Stimulated activated CD4-positive, alpha-beta T cell treated with anti-CD3 and anti-CD28 coated beads, Interleukin-12 subunit alpha, Interleukin-12 subunit beta, amount 100 ng/mL, for 24 hours (primary cell): ENCODE data around the gene OR10H5.
"Not testable (repeated sequence)": the region's sequence is repeated elsewhere in the genome, so short reads cannot be mapped to it uniquely, and the experiment has no call there.

Experiments used
- DNase-seq, 2 experiments: peaks; one replicate each; pipeline ENCODE4 v3.0.0-alpha.2; 2020; ENCODE audit warnings: low read depth in 2 of 2

Gene OR10H5

DNA sequence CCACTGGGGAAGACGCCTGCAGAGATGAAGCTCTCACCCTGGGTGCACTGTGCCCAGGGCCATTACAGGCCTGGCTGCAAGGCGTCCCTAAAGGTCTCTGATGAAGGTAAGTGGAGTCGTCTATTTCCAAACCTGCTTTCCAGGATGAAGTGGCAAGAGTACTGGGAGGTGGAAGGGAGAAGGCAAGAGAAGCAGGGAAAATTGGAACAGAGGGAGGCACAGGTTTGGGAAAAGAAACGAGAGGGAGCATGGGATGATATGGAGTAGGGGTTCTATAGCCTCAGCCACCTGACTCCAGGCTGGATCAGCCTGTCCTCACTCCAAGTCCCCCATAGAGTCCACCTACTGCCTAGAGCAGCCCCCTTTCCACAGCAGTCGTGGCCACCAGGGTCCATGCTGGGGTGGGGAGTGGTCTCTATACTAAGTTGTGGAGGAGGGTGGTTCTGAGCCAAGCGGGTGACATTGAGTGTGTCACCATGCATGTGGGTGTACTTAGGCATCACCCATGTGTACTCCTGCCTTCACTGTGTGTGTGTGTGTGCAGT is at the start of gene OR10H5:
TSS of gene OR10H5 (plus strand) at position 51 of the 545 bp plus-strand sequence. CDS start 6,388 bp downstream, outside the sequence.
- no peak for DNase-seq

GRCh38 chr19:15737722-15738121 is 49.7 kb upstream of the OR10H5 start, which contains the start of gene OR10H3:
TSS of gene OR10H3 (plus strand) at chr19:15737985. CDS start at chr19:15741393, 3,408 bp downstream.
- DNase-seq, result no peak

- DNase-seq, result no peak
These were observed 46.7 kb upstream of the OR10H5 start for GRCh38 chr19:15740785-15741184.

- no peak for DNase-seq
These were observed 39.2 kb upstream of the OR10H5 start for GRCh38 chr19:15748239-15748638.

DNA sequence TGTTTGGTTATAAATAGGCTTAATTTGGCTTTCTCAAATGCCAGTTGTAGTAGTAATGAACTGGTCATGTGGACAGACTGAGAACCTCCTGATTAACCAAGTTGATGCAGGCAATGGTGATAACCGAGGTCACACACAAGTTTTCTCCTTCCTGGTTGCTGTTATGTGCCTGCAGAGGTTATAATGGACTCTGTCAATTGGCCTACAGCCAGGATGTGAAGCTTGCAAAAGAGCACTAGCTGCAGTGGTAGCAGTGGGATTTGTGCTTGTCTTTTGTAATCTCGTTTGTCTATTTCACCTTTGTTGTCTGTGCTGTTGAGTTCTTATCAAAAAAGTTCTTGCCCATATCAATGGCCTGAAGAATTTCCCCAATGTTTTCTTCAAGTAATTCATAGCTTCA is 29.1 kb upstream of the OR10H5 start:
- DNase-seq, result no peak

- DNase-seq, result no peak
These were observed 27.4 kb upstream of the OR10H5 start for GRCh38 chr19:15759962-15760565.

GRCh38 chr19:15769586-15769985 is 17.9 kb upstream of the OR10H5 start:
- DNase-seq, result no peak

- not testable (repeated sequence) for DNase-seq
These were observed 13.3 kb upstream of the OR10H5 start for GRCh38 chr19:15774159-15774558.

DNA sequence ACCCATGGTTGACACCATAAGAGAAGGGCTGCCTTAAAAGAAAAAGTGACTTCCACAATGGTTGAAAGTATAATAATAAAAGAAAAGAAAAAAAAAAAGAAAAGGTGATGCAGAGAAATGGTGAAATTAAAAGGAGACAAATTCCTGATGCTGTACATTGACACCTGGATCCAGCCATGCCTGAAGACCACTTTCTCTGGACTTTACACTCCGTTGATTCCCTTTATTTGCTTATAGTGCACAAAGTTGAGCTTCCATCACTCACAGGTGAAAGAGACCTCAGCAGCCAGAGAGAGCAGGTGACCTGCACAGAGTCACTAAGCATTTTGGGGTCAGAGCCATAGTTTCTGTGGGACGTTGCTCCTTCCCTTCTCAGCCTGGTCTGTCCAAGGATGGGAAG is 12.2 kb upstream of the OR10H5 start:
- no peak for DNase-seq

DNA sequence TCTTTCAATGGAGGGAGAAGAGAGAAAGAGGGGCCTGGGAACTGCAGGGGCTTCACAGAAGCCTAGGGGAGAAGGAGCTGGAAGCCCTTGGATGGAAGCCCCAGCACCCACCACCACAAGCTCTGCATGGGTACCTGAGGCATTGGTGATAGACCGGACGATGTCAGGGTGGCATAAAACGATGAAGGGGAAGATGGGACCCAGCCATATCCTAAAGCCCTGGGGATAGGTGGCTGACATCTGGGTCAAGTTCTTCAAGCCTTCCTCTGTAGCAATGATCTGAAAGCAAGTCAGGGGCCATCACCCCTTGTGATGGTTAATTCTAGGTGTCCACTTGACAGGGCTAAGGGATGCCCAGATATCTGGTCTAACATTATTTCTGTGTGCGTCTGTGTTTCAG is 11.2 kb upstream of the OR10H5 start:
- no peak for DNase-seq

- DNase-seq, result no peak
These were observed 10.2 kb upstream of the OR10H5 start for GRCh38 chr19:15776991-15777970.

DNA sequence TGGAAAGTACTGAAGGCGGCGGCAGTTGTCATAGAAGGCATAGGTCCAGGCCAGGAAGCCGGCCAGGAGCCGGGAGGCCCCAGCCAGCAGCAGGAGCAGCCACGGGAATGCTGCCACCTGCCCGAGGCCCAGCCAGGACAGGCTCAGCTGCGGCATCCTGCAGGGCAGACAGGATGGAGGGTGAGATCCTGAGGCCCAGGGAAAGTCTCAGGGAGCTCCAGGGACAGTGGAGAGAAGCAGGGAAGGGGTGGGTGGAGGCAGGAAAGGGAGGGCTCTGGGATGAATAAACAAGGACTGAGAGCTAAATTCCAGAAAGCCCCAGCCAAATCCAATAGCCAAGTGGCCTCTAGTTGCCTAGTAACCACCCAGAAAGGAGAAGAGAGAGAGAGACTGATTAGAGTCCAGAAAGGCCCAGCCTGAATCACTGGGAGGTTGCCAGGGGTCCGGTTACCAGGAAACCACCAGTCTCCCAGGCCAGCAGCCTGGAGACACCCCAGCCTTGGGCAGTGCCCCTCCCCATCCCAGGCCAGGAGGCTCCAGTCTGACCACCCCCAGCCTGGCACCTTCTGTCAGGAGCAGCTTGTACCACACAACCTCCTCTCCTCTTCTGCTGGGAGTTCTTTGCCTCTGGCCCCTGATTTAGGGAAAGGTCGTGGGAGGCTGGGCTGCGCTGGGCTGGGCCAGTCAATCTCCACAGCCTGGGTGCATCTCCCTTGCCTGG is 7.5 kb upstream of the OR10H5 start:
- no peak for DNase-seq

GRCh38 chr19:15780610-15781418 is 6.6 kb upstream of the OR10H5 start:
- no peak for DNase-seq

- DNase-seq, result no peak
These were observed 5.8 kb upstream of the OR10H5 start for GRCh38 chr19:15781661-15782060.

DNA sequence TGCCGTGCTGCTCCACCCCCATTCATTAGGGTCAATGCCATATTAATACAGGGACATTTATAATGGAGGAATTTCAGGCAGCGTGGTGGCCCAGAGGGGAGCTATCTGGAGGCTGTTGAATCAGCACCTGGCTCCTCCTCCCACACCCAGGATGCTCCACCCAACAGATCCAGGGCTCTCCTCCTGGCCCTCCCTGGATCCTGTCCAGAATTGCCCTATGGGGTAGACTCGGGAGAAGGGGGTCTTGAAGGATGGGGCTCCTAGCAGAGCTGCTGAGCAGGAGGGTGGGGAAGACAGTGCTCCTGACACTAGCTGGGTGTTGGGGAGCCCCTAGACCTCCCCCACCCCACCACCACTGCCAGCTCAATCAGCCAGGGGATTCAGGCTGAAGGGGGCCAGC is 5.2 kb upstream of the OR10H5 start:
- DNase-seq, result no peak

DNA sequence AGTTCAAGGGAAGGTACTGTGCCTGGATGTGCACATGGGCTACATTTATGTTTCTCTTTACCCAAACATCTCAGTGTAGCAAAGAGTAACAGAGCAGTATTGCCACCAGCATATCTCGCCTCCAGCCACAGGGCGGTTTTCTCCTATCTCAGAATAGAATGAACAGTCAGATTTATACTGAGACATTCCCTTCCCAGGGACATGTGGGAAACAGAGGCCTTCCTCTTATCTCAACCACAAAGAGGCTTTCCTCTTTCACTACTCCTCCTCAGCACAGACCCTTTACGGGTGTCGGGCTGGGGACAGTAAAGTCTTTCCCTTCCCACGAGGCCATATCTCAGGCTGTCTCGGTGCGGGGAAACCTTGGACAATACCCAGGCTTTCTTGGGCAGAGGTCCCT is 4.6 kb upstream of the OR10H5 start:
- DNase-seq, result not testable (repeated sequence)

- no peak for DNase-seq
These were observed 1.3 kb downstream of the OR10H5 start for GRCh38 chr19:15788594-15789270.

GRCh38 chr19:15790096-15790495 is 2.6 kb downstream of the OR10H5 start:
- DNase-seq, result no peak

- DNase-seq, result not testable (repeated sequence)
These were observed 6.8 kb downstream of the OR10H5 start for GRCh38 chr19:15794279-15794678.

DNA sequence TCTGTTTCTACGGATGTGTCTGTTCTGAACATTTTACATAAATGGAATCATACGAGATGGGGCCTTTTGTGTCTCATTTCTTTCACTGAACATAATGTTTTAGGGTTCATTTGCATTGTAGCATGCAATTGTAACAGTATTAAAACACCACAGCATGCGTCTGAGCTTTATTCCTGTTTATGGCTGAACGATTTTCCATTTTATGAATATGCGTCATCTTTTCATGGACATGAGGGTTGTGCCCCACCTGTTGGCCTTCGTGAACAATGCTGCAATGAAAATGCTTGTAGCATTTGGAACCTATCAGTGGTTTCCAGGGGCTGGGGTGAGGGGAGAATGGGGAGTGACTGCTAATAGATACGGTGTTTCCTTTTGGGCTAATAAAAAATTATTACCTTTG is 22.9 kb downstream of the OR10H5 start:
- DNase-seq, result no peak

DNA sequence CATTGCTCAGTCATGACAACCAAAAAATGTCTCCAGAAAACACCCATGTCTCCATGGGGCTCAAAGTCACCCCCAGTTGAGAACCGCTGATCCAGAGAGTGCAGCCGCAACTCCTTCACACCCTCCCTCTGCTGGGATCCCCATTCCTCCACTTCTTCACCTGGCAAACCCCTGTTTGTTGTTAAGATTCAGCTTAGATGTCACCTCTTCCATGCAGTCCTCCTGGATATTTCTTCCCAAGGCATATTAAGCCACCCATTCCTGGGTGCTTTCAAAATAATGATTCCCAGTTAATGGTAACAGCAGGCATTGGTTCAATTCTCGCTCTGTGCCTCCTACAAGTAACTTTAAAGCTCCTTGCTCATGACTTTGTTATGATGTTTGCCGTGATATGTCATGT is 24.0 kb downstream of the OR10H5 start:
- no peak for DNase-seq
